SHP77 (cell line): ENCODE measurements around the gene DSPP.
A peak's percentile ranks its signal among the peaks of the same experiment; 100 is the strongest.
"Not testable (repeated sequence)": the region's sequence is repeated elsewhere in the genome, so short reads cannot be mapped to it uniquely, and the experiment has no call there.

ENCODE experiments used
- DNase-seq, 2 experiments: peaks; one replicate each; lab custom pipeline; 2025; lab: John Stamatoyannopoulos, UW

The DSPP gene

DNA sequence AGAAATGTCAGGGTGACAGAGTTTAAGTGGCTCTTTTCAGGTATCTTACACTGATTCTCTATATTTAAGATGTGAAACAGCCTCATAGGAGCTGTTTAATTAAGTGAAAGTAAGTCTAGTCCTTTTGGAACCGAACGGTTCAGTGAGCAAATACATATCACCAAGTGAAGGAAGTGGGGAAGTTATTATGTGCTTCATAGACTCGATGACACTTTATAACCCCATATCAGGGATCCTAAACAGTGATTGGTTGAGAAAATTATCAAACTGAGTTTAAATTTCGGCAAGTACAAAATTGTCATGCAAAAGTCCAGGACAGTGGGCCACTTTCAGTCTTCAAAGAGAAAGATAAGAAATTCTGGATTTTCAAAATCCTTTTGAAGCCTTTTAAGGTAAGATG, at the start of gene DSPP:
TSS of gene DSPP (plus strand) at position 301 of the 400 bp plus-strand sequence. CDS start 2,380 bp downstream, outside the sequence.
- no peak for DNase-seq

DNA sequence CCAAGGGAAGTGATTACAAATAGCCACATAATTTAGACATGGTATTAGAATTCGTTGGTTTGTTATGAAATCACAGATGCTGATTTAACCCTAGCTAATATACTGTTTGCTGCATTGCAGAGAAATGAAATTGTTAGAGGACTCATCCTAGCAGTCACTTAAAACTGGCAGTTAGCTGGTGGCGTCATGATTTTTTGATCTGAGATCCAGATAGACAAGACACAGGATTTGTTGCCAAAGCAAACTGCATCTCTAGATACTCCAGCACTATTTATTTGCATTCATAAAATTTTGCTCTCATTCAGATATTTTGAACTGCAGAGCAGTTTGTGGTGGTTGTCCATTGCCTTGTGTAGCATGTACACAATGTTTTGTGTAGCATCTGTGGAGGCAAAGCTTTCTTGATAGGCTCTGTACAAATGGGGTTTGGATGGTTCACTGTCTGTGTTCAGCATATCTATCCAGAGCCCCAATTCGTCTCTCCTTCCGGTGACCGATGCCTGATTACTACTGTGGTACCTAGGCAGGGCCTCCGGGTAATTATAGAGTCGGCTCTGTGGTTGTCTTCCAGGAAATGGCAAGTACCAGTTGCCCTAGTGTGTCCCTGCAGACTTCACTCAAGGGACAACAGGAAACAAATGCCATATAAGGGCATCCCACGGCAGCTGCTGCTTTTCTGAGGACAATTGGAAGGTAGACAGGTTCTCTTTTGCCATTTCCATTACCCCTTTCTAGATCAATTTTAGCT, 49.1 kb upstream of the DSPP start:
- peak; percentile 96 to 97 for DNase-seq

DNA sequence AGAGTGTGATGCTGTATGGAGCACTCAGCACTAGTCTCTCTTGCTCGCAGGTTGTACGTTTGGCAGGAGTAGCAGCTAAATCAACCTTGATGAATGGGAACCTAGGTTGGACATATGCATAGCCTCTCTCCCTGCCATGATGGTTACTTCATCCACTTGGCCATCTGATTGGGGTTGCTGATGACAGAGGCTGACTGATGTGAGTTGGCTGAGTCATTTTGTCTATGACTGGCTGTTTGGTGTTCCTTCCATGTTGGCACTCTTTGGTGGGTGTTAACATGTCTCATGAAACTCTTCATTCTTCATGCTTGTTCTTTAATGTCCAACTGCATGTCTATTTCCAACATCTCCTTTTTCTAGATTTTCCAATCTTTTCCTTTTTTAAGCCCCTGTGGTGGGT, 47.5 kb upstream of the DSPP start:
- no peak for DNase-seq

DNA sequence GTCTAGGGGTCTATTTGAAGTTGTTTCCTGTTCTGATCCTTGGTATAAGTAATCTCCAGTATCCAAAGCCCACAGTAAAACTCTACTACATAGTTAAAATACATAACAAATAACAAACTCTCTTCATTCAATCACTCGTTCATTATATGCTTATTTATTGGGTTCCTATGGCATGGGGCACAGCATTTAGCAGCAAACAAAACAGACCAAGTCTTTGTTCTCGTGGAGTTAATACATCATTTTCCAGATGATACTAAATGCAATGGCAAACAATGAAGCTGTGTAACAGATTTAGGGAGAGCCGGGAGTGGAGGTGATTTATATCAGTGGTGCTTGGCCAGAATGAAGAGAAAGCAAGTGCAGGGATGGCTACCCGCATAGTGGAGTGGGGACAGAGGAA, 42.6 kb upstream of the DSPP start:
- DNase-seq: no peak

DNA sequence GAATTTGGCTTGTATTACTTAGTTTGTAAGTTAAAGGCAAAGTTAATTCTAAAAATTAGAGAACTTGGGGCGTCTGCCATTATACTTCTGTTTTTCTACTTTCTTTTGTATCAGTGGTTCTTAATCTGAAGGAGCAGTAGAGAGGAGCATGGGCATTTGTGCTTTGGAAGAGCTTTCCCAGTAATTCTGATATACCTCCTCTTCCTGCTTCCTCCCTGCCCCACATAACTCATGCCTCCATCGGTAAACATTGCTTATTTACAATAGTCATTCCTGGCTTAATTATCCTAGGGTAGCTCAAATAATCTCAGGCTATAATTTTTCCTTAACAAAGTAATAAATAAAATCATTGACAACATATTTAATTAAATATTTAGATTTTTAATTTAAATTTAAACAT, 42.1 kb upstream of the DSPP start:
- peak in 1 of 2 experiments; percentile 48 for DNase-seq

DNA sequence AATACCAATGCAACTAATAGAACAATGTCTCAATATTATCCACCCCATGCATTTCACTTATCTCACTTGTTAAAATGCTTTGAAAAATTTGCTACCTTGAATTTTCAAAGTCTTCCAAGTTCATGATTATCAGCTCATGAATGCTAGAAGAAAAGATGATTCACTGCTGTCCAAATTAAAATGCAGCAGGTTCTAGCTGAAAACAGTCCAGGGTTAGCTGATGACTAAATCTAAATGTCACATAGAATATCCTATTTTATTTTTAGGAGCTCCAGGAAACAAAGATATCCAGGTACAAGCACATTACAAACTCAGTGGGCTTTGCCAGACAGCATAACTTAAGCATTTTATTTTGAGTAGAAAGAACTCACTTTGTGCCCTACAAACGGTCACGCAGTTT, 41.1 kb upstream of the DSPP start:
- no peak for DNase-seq

DNA sequence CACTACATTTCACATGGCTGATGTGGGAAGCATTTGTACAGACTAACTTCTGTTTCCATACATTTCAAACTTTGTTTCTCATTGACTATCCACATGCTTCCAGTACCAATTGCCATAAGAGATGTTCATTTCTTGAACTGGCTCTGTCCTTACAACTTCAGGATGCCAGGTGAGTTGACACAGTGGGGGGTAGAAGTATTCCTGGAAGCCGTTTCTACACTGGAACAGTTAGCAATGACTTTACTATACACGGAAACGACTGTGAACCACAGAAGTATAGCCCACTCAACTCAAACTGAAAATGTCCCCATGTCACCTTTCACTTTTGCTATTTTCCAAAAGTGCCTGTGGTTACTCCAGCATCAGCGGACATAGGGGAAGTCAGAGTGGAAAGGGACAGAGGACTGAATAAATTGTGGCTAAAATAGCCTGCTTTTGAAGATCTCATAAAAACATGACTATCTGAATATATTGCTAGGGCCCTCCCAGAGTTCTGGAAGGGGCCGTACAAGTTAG, 38.0 kb upstream of the DSPP start:
- no peak for DNase-seq

DNA sequence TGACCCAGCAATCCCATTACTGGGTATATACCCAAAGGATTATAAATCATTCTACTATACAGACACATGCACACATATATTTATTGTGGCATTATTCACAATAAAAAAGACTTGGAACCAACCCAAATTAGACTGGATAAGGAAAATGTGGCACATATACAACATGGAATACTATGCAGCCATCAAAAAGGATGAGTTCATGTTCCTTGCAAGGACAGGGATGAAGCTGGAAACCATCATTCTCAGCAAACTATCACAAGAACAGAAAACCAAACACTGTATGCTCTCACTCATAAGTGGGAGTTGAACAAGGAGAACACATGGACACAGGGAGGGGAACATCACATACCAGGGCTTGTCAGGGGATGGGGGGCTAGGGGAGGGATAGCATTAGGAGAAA, 34.0 kb upstream of the DSPP start:
- DNase-seq: not testable (repeated sequence)

DNA sequence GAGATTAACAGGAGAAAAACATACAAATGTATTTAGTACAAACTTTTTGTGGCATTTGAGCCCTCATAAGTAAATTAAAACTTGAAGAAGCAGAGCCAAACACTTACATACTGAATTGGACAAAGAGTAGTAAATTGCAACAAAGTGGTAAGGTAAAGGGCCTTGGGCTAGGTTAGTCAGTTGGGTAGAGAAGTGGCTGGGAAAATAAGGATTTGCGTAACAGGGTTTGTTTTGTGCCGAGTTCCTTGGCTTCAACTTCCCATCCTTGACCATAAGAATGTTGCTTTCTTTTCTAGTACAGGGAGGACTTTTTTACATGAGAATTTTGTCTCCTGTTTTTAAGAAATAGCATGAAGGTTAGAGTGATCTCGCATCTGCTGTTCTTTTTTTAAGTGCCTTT, 33.3 kb upstream of the DSPP start:
- no peak for DNase-seq

DNA sequence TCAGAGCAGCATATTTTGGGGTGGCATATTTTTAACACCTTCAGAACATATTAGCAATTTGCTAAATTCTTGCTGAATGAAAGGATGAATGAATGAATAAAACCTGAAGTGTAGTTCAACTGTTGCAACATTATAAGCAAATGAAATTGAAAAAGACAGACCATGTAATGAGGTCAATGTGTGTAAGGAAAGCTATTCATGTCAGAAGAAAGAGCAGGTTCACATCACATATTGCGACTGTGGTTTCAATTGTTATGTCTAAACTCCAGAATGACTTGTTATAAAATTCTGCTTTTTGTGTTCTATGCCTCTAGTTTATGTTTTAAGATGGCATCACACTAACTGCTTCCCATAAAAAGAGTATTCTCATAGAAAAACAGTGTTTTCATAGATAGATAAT, 32.9 kb upstream of the DSPP start:
- no peak for DNase-seq

DNA sequence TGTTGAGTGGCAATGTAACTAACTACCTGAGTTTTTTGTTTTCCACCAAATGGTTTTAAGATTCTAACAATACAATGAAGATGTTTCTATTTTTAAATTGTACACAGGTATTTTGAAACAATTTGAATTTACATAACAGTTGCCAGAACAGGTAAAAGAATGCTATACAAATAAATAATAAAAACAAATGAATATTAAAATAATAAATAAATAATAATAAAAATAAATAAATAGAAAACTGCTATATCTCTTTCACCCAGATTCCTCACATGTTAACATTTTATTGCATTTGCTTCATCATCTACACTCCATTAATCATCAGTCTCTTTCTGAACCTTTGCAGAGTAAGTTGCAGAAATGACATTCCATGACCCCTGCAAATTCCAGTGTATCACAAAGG, 32.3 kb upstream of the DSPP start:
- DNase-seq: no peak

DNA sequence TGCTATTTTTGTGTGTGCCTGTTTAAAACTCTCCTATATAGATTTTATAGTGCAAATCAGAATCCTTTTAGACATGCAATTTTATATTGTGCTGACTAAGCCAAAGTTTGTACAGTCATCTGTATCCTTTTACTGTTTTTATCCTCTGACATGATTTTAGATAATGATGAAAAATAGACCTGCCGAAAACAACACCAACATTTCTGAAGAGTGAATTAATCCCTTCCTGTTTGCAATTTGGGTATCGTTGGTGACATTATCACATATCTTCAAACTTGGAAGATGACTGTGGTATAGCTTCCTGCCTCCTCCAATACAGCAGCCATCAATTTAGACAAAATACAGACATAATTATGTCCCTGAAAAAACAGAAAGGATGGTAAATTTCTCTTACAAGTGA, 28.9 kb upstream of the DSPP start:
- DNase-seq: no peak

DNA sequence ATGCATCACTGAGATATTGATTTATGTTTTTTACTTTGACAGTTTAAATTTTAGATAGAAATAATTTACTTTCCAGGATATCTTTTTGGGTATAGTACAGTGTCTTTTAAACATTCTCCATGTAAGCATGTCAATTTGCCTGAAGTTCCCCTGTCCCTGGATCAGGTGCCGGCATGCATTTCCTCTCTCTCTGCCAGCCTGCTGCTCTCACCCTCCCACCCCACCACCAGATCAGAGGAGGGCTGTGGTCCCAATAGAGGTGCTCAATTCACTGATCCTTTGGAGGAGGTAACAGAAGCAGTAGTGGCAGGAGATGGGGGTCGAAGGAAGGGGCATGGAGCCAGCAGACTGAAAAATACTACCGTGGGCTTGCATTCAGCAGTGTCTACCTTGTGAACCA, 28.3 kb upstream of the DSPP start:
- no peak for DNase-seq

DNA sequence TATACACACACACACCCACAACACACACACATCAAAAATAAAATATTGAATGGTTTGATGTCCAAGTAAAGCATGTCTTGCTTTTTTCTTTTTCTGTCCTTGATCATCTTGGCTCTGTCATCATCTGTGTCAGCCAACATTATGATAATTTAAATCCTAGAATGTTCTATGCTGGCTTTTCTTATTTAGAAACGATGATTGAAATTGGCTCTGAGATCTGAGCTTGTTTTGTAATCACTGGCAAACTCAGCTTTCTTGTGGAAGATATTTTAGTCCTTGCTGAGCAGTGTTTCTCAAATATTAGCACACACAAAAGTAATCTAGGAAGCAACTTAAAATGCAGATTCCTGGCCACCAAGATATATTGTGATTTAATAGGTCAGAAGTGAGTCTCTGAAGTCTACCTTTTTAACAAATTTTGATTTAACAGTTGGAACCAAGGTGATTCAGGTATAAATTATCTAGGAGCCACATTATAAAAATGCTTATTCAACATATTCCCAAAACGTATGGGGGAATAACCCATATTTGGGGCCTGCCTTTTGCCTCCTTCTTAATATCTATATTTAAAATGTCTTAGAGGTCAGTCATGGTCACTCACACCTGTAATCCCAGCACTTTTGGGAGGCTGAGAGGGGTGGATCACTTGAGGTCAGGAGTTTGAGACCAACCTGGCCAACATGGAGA, 24.0 kb upstream of the DSPP start:
- DNase-seq: no peak

DNA sequence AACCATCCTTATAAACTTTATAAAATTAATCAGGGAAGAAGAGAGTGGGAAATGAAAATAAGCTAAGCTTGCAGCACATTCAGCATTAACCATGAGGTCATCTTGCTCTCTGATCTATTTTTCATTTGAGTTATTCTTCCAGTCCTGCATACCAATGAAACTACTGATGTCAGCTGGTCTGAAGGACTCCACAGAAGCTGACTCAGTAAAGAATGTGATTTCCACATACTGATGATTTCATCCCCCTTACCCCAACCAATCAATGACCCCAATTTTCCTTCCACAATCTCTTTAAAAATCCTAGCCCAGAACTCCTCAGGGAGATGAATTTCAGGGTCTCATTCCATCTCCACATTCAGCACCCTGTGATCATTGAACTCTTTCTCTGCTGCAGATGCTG, 18.8 kb upstream of the DSPP start:
- no peak for DNase-seq

DNA sequence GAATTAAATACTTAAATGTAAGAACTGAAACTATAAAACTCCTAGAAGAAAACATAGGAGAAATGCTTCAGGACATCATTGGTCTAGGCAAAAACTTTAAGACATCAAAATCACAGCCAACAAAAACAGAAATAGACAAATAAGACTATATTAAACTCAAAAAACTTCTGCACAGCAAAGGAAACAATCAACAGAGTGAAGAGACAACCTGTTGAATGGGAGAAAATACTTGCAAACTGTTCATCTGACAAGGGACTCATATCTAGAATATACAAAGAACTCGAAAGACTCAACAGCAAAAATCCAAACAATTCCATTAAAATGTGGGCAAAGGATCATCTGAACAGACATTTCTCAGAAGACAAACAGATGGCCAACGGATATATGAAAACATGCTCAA, 16.2 kb upstream of the DSPP start:
- DNase-seq: no peak

DNA sequence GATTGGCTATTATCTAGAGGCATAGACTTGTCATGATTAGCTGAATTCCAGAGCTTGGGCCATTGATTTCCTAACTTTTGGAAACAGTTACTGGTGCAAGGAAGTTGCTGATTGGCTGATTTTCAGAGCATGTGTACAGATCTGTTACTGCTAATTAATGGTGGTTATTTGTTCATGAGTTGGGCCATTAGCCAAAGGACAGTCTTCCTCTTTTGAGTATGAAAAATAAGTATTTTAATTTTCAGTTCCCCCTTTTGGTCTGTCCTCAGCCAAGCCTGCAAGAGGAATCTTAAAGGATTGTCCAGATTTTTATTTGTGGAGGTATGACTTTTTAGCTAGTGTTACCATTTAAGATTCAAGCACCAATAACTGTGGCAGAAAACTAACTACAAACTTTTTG, 7.0 kb upstream of the DSPP start:
- no peak for DNase-seq

DNA sequence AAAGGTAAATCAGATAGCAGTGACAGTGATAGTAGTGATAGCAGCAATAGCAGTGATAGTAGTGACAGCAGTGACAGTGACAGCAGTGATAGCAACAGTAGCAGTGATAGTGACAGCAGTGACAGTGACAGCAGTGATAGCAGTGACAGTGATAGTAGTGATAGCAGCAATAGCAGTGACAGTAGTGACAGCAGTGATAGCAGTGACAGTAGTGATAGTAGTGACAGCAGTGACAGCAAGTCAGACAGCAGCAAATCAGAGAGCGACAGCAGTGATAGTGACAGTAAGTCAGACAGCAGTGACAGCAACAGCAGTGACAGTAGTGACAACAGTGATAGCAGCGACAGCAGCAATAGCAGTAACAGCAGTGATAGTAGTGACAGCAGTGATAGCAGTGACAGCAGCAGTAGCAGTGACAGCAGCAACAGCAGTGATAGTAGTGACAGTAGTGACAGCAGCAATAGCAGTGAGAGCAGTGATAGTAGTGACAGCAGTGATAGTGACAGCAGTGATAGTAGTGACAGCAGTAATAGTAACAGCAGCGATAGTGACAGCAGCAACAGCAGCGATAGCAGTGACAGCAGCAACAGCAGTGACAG, 6.1 kb downstream of the DSPP start:
- DNase-seq: no peak

DNA sequence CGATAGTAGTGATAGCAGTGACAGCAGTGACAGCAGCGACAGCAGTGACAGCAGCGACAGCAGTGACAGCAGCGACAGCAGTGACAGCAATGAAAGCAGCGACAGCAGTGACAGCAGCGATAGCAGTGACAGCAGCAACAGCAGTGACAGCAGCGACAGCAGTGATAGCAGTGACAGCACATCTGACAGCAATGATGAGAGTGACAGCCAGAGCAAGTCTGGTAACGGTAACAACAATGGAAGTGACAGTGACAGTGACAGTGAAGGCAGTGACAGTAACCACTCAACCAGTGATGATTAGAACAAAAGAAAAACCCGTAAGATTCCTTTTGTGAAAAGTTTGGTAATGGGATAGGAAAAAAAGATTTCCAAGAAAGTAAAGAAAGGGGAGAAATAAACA, 7.9 kb downstream of the DSPP start:
- no peak for DNase-seq

DNA sequence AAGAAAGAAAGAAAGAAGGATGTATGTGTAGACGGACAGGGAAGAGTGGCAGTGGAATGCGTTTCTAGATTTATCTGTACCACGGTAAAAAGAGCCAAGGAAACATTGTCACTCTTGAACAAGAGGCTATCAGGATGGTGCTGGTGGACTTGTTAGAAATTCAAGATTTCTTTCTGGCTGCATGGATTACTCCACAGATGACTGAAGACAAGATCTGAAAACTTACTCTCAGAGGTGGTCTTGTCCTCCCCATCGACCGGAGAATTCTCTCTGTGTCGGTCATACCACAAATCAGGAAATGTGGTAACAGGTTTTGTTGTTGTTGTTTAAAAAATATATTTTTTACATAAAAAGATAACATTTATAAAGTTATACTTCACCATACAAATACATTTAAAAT, 11.8 kb downstream of the DSPP start:
- no peak for DNase-seq

DNA sequence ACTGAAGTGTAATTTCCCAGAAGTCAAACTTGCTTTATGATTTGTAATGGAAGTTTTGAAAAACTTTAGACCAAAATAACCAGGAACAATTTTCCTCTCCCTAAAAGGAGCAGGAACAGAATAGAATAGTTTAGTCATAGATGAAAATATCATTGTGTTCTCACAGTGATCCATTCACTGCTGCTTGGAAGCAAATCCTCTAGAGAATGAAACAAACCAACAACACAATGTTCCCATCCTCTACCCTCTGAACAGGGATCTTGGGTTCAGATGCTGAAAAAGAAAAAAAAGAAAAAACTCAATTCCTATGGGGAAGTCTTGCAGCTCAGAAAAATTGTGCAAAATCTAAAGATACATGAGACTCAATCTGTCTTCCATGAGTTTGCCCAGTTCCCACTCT, 12.2 kb downstream of the DSPP start:
- no peak for DNase-seq

DNA sequence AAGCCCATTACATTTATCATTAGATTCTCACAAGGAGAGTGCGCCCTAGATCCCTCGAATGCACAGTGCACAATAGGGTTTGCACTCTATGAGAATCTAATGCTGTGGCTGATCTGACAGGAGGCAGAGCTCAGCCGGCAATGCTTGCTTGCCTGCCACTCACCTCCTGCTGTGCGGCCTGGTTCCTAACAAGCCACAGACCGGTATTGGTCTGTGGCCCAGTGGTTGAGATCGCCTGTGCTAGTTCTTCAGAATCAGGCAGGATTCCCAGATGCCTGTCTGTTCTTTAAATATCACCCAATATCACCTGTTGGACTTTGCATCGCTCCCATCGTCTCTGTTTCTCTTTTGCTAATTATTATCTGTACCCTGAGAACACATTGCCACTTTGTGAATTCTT, 14.0 kb downstream of the DSPP start:
- no peak for DNase-seq

DNA sequence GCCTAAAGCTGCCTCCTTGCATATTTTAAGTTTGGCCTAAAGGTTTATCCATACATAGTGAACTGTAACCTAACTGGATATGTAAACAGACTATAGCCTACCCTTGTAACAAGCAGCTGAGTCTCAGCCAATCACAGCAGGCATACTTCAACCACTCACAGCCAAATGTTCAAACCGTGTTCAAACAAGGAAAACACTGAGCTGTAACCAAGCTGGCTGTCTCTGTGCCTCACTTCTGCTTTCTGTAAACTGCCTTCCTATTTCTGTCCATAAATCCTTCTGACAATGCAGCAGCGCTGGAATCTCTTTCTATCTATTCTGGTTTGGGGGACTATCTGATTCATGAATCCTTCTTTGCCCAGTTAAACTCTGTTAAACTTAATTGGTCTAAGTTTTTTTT, 16.4 kb downstream of the DSPP start:
- peak in 1 of 2 experiments; percentile 4 for DNase-seq
